IMR-90 (cell line): ENCODE results near the gene RIBC1. TPM values are rescaled to one million over a fixed set of nuclear protein-coding genes. Genes with fewer than 3 reads are reported as not detected.
A peak's percentile ranks its signal among the peaks of the same experiment; 100 is the strongest.
"Not testable (repeated sequence)": the region's sequence is repeated elsewhere in the genome, so short reads cannot be mapped to it uniquely, and the experiment has no call there.

Source experiments
- ATAC-seq: fragments of 200-7000 bp; cut with Tn5 transposase; 2 replicates; pipeline ENCODE4 v1.9.1; 2020; ENCODE audit warnings: low read depth, mild to moderate bottlenecking, moderate library complexity
- BruUV-seq: library from RNA; stranded (reverse); fragments of 400-500 nt; replicated peaks from 2 replicates; lab custom pipeline; 2021; lab: Mats Ljungman, UMichigan
- CTCF ChIA-PET: fragments of 300-600 bp; formaldehyde crosslinking; extraction: SDS; loops from one replicate; lab custom pipeline; 2021; ENCODE audit warnings: antibody characterized with exemption; lab: Yijun Ruan, JAX
- POLR2A ChIA-PET: fragments of 300-600 bp; sonication (Branson Sonifier 250); formaldehyde crosslinking; loops from one replicate; lab custom pipeline; 2022; ENCODE audit warnings: antibody characterized with exemption; ENCODE audit not compliant: unreplicated experiment; lab: Charles Lee
- DNase-seq: peaks from one replicate; pipeline ENCODE4 v3.0.0; 2013
- H2AFZ ChIP-seq: replicated peaks from 2 replicates; pipeline ENCODE3; 2013; ENCODE audit warnings: low read length, mild to moderate bottlenecking; ENCODE audit not compliant: poor library complexity
- H2AK5ac ChIP-seq: 2 replicates; pipeline ENCODE4 v1.6.1; 2013; ENCODE audit warnings: low read depth, low read length, inconsistent platforms
- H2AK9ac ChIP-seq: replicated peaks from 2 replicates; pipeline ENCODE3; 2013; ENCODE audit warnings: mild to moderate bottlenecking, low read depth, low read length, moderate library complexity; ENCODE audit not compliant: poor library complexity
- H2BK120ac ChIP-seq: 2 replicates; pipeline ENCODE4 v1.6.1; 2013; ENCODE audit warnings: low read depth, low read length, inconsistent platforms
- H2BK15ac ChIP-seq: 3 replicates; pipeline ENCODE4 v1.6.1; 2013; ENCODE audit warnings: low read depth, low read length, inconsistent platforms
- H2BK20ac ChIP-seq: 2 replicates; pipeline ENCODE4 v1.6.1; 2013; ENCODE audit warnings: low read depth, mild to moderate bottlenecking, inconsistent platforms, low read length, moderate library complexity
- H2BK5ac ChIP-seq: 2 replicates; pipeline ENCODE4 v1.6.1; 2013; ENCODE audit warnings: mild to moderate bottlenecking, low read depth, low read length, inconsistent platforms; ENCODE audit not compliant: poor library complexity, severe bottlenecking
- H3K14ac ChIP-seq: replicated peaks from 2 replicates; pipeline ENCODE4 v1.6.1; 2013; ENCODE audit warnings: low read depth, low read length, inconsistent platforms
- H3K18ac ChIP-seq: 2 replicates; pipeline ENCODE4 v1.6.1; 2013; ENCODE audit warnings: low read depth, low read length, control low read depth
- H3K23ac ChIP-seq: 2 replicates; pipeline ENCODE4 v1.6.1; 2013; ENCODE audit warnings: low read depth, low read length, inconsistent platforms
- H3K27ac ChIP-seq: 2 replicates; pipeline ENCODE4 v1.5.1; 2013; ENCODE audit warnings: mild to moderate bottlenecking, control low read depth, low read length; ENCODE audit not compliant: insufficient read depth
- H3K27me3 ChIP-seq: 2 replicates; pipeline ENCODE4 v1.6.1; 2013; ENCODE audit warnings: low read length; ENCODE audit not compliant: control insufficient read depth, insufficient read depth
- H3K36me3 ChIP-seq: 2 replicates; pipeline ENCODE4 v1.6.1; 2013; ENCODE audit warnings: low read length, mixed read lengths; ENCODE audit not compliant: control insufficient read depth, insufficient read depth
- H3K4ac ChIP-seq: 2 replicates; pipeline ENCODE4 v1.6.1; 2013; ENCODE audit warnings: low read depth, low read length, inconsistent platforms
- H3K4me1 ChIP-seq: 2 replicates; pipeline ENCODE4 v1.6.1; 2013; ENCODE audit warnings: low read length, mixed read lengths; ENCODE audit not compliant: control insufficient read depth, insufficient read depth
- H3K4me2 ChIP-seq: 2 replicates; pipeline ENCODE4 v1.6.1; 2013; ENCODE audit warnings: low read depth, mild to moderate bottlenecking, control low read depth, low read length, moderate library complexity
- H3K4me3 ChIP-seq: 2 replicates; pipeline ENCODE4 v1.5.1; 2013; ENCODE audit warnings: low read depth, mild to moderate bottlenecking, control low read depth, low read length, moderate library complexity; ENCODE audit not compliant: insufficient read depth
- H3K56ac ChIP-seq: 2 replicates; pipeline ENCODE4 v1.6.1; 2013; ENCODE audit warnings: low read length, inconsistent platforms; ENCODE audit not compliant: insufficient read depth; ENCODE audit errors: extremely low read depth
- H3K79me1 ChIP-seq, 2 experiments: 2 replicates each; pipeline ENCODE4 v1.6.1; 2013; ENCODE audit warnings: low read length in 2 of 2, inconsistent platforms in 1 of 2, low read depth in 1 of 2
- H3K9ac ChIP-seq: 2 replicates; pipeline ENCODE4 v1.6.1; 2013; ENCODE audit warnings: low read depth, low read length, control low read depth
- H3K9me1 ChIP-seq: 2 replicates; pipeline ENCODE4 v1.6.1; 2013; ENCODE audit warnings: low read length, inconsistent platforms; ENCODE audit not compliant: insufficient read depth
- H3K9me3 ChIP-seq: 2 replicates; pipeline ENCODE4 v1.6.1; 2013; ENCODE audit warnings: low read length; ENCODE audit not compliant: control insufficient read depth, insufficient read depth
- H4K20me1 ChIP-seq: 2 replicates; pipeline ENCODE4 v1.6.1; 2013; ENCODE audit warnings: low read length, inconsistent platforms; ENCODE audit not compliant: insufficient read depth
- H4K5ac ChIP-seq: 2 replicates; pipeline ENCODE4 v1.6.1; 2013; ENCODE audit warnings: mild to moderate bottlenecking, low read depth, low read length, control low read depth
- H4K8ac ChIP-seq, 2 experiments: 2 replicates each; pipeline ENCODE4 v1.6.1; 2013; ENCODE audit warnings: low read depth in 2 of 2, low read length in 2 of 2, control low read depth in 1 of 2, inconsistent platforms in 1 of 2
- H4K91ac ChIP-seq: 2 replicates; pipeline ENCODE4 v1.6.1; 2013; ENCODE audit warnings: low read depth, low read length, inconsistent platforms; ENCODE audit not compliant: insufficient read depth
- WGBS, 2 experiments: methylation state at CpG; one replicate each; pipeline versions ENCODE4 v1.1.5 to v1.1.7; 2013; ENCODE audit warnings: missing lambda C conversion rate in 2 of 2; ENCODE audit not compliant: insufficient read length in 1 of 2; ENCODE audit errors: extremely low coverage in 2 of 2; 5-methylcytosine and 5-hydroxymethylcytosine counted together
- dilution Hi-C: fragments of 300-500 bp; cut with HindIII; formaldehyde crosslinking; loops from one replicate; pipeline ENCODE4 v1.14.3; 2018; ENCODE audit warnings: low sequenced_read_pairs; ENCODE audit not compliant: unreplicated experiment
- in situ Hi-C: fragments of 300-500 bp; cut with MboI; formaldehyde crosslinking; loops from 3 replicates; pipeline ENCODE4 v1.14.3; 2019; ENCODE audit warnings: low sequenced_read_pairs, inconsistent platforms, mixed read lengths
- intact Hi-C: fragments of 100-400 bp; cut with micrococcal nuclease; formaldehyde crosslinking; loops from 2 replicates; pipeline ENCODE4 v1.10.0; 2022
- polyA plus RNA-seq, 3 experiments: library from polyadenylated mRNA; depleted of rRNA; stranded (reverse); fragments of >200 nt; gene quantifications; 2 replicates each; pipeline ENCODE4 v1.2.3, GENCODE V29; 2012; ENCODE audit warnings: low replicate concordance in 1 of 3
- total RNA-seq: library from RNA; depleted of rRNA; stranded (reverse); fragments of >200 nt; gene quantifications from 2 replicates; pipeline ENCODE4 v1.2.3, GENCODE V29; 2012

The RIBC1 gene
- total and polyA plus RNA-seq, 2 of the 4 experiments (the other 2 are of a cell fraction) = 0.31 to 0.36 TPM

DNA sequence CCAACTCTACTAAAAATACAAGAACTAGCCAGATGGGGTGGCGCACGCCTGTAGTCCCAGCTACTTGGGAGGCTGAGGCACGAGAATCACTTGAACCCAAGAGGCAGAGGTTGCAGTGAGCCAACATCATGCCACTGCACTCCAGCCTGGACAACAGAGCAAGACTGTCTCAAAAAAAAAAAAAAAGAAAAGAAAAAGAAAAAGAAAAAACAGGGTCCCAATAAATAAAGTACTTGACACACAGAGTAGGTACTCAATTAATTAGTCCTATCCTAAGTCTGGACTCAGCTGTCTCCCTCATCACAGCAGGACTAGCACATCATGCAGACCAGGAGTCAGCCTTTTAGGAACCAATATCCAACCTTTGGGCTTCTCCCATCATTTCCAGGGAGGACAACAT lies 2.3 kb upstream of the RIBC1 start:
- H2BK120ac ChIP-seq, intact Hi-C loops: not testable (repeated sequence)

More for the DNA sequence above, 2.3 kb upstream of the RIBC1 start:
- H3K9ac ChIP-seq, H2BK15ac ChIP-seq, H3K9me1 ChIP-seq, POLR2A ChIA-PET, H4K8ac ChIP-seq, H3K4ac ChIP-seq, DNase-seq, dilution Hi-C loops, in situ Hi-C loops, H3K27ac ChIP-seq, H3K9me3 ChIP-seq, H3K36me3 ChIP-seq, H4K5ac ChIP-seq, H3K4me3 ChIP-seq, H3K14ac ChIP-seq, H2BK20ac ChIP-seq, H4K91ac ChIP-seq, H3K18ac ChIP-seq, H3K27me3 ChIP-seq, ATAC-seq, H2AK9ac ChIP-seq, H3K56ac ChIP-seq, H2AFZ ChIP-seq, H3K4me2 ChIP-seq, H2BK5ac ChIP-seq, H3K4me1 ChIP-seq, CTCF ChIA-PET, BruUV-seq, H2AK5ac ChIP-seq: not testable (repeated sequence)
- no CpG with 5 or more reads among the region's 3 CpGs for WGBS, 2 experiments
- 0 out of 2 replicates have a peak overlapping the region, but pooled peaks have one; percentile 24 for H3K23ac ChIP-seq
- H3K79me1 ChIP-seq = peaks cover 11 to 16% of the 10 kb centered on the region in 2 experiments; a peak in 3 of 4 replicates
- H4K20me1 ChIP-seq = peaks cover 28% of the 10 kb centered on the region
